ENCODE data around the gene GLG1. TPM values are rescaled to one million over a fixed set of nuclear protein-coding genes. Genes with fewer than 3 reads are reported as not detected.
A peak's percentile ranks its signal among the peaks of the same experiment; 100 is the strongest.
"Not testable (repeated sequence)": the region's sequence is repeated elsewhere in the genome, so short reads cannot be mapped to it uniquely, and the experiment has no call there.

GLG1 gene
- total RNA-seq, 1 donor from 2014 or later = 97.1 TPM

DNA sequence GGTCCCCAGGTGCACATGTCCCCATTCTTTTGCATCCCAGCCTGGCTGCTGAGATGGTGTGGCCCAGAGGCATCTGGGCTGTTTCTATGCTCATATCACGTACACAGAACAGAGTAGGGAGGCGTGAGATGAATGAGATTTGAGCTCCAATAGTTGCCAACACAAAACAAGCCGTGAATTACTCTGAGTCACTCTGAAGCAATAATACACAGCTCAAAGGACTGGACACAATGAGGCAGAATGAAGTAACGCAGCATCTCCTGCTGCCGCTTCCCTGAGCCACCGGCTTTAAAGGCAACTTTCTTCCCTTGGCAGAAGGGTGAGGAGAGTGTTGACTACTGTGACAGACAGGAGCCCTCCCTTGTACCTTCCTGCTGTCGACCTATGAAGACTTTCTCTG is 151.7 kb downstream of the GLG1 start:
- Histone ChIP-seq H3K27ac (ENCODE audit: low read depth, low read length) (no peak overlapping the region), H3K4me1 (ENCODE audit: control insufficient read depth in 3 of 3, insufficient read depth in 3 of 3, low read length in 3 of 3) (no peaks in the 10 kb centered on the region), H3K27me3 (ENCODE audit: control insufficient read depth in 3 of 3, insufficient read depth in 3 of 3, low read length in 3 of 3) (no peaks in the 10 kb centered on the region), H3K9ac (ENCODE audit: low read depth in 1 of 3, low read length in 3 of 3) (no peak overlapping the region), H3K9me3 (ENCODE audit: control insufficient read depth in 3 of 3, low read length in 3 of 3) (no peaks in the 10 kb centered on the region), H3K4me3 (ENCODE audit: low read length in 3 of 3) (no peak overlapping the region), H3K36me3 (ENCODE audit: control insufficient read depth in 3 of 3, insufficient read depth in 3 of 3, low read length in 3 of 3) (peaks cover 52 to 77% (median 59%) of the 10 kb centered on the region in 3 donors)

DNA sequence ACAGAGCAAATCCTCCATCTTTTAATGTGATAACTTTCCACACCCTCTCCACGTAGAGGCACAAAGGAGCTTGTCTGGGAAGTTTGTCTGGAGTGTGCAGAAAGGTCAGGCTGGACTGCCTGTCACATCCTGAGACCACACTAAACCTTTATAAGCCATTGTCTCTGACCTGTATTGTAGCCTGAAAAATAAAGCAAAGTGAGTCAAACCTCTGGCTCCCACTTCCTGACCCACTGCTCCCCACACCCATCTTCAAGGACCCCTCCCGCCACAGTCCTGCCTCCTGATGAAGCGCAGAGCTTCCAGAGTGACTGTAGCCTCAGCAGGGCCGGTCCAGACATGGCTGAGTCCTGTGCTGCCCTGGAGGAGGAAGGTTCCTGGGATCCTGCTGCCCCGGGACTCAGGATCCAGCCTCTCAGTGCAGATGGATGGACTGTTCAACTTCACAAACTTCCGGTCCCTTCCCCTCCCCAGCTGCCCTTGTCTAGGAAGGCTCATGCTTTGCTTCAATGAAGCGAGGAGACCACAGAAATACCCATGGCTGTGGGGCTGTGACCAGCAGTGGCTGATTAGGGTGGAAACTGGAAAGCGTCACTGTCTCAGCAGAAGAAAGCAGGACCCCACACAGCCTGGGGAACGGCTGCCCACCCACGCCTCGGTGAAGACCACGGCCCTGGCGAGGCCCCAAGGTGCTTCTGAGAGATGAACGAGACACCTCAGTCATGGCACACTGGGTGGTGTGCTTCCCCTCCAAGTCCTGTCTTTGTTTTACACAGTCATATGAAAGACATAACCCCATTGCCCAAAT is 154.8 kb downstream of the GLG1 start:
- Histone ChIP-seq H3K4me3 (ENCODE audit: low read length in 3 of 3) (no peak overlapping the region), H3K27me3 (ENCODE audit: control insufficient read depth in 3 of 3, insufficient read depth in 3 of 3, low read length in 3 of 3) (no peaks in the 10 kb centered on the region), H3K9ac (ENCODE audit: low read depth in 1 of 3, low read length in 3 of 3) (no peak overlapping the region), H3K9me3 (ENCODE audit: control insufficient read depth in 3 of 3, low read length in 3 of 3) (no peaks in the 10 kb centered on the region), H3K36me3 (ENCODE audit: control insufficient read depth in 3 of 3, insufficient read depth in 3 of 3, low read length in 3 of 3) (peaks cover 49 to 59% (median 49%) of the 10 kb centered on the region in 3 donors), H3K4me1 (ENCODE audit: control insufficient read depth in 3 of 3, insufficient read depth in 3 of 3, low read length in 3 of 3) (peaks cover 10 to 18% (median 12%) of the 10 kb centered on the region in 3 donors), H3K27ac (ENCODE audit: low read depth, low read length) (no peak overlapping the region)

DNA sequence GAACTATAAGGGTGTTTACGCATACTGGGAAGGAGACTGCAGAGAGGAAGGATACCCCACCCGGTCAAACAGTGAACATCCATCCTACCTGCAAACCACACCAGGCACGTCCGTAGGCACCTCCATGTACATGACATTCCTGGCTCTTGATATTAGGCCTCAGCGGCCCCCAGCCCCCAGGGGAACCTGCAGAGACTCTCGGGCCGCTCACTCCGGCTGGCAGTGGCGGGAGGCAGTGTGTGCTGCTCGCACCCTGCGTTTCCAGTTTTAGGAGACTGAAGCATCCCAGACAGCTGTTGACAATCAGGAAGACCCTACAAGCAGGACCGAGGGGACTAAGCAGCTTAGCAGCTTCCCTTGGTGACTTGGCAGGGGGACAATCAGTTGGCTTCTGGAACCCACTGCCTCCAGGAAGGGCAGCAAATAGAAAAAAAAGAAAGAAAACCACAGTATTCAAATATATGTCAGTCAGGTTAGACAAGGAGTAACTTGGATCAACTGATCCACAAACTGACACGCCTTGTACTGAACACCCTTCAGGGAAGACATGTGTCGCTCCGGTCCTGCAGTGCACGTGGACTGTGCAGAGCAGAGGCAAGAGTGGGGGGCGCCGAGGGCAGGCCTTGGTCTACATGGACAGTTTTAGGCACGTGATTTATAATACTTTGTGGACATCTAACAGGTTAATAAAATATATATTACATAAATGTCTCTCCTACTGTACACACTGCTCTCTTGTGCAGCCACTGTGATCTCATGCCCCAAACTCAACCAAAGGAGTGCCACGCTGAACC is 155.8 kb downstream of the GLG1 start:
- Histone ChIP-seq H3K4me1 (ENCODE audit: control insufficient read depth in 3 of 3, insufficient read depth in 3 of 3, low read length in 3 of 3) (peaks cover 10 to 18% (median 12%) of the 10 kb centered on the region in 3 donors), H3K4me3 (ENCODE audit: low read length in 3 of 3) (no peak overlapping the region), H3K9me3 (ENCODE audit: control insufficient read depth in 3 of 3, low read length in 3 of 3) (no peaks in the 10 kb centered on the region), H3K9ac (ENCODE audit: low read depth in 1 of 3, low read length in 3 of 3) (no peak overlapping the region), H3K36me3 (ENCODE audit: control insufficient read depth in 3 of 3, insufficient read depth in 3 of 3, low read length in 3 of 3) (peaks cover 45 to 54% (median 46%) of the 10 kb centered on the region in 3 donors), H3K27me3 (ENCODE audit: control insufficient read depth in 3 of 3, insufficient read depth in 3 of 3, low read length in 3 of 3) (no peaks in the 10 kb centered on the region), H3K27ac (ENCODE audit: low read depth, low read length) (no peak overlapping the region)

DNA sequence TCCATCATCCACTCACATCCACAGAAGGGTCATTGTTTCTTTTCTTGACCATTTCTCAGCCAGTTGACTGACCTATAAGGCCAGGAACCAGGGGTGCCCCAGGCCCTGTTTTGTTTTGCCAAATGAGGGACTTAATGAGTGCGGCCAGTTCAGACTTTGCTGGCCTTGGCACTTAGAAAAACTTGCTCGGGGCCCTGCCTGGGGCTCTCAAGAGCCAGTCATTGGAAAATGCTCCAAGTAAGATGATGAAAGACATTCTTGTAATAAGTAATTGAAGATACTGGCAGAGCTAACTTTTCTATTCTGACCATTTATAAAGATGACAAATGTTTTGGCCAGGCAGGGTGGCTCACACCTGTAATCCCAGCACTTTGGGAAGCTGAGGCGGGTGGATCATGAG is 156.7 kb downstream of the GLG1 start:
- no peak overlapping the region for H3K4me3 ChIP-seq (ENCODE audit: low read length in 3 of 3)
- peak overlapping the region; percentile 62 for H3K27ac ChIP-seq (ENCODE audit: low read depth, low read length)
- H3K9ac ChIP-seq (ENCODE audit: low read depth in 1 of 3, low read length in 3 of 3) = no peak overlapping the region
- H3K36me3 ChIP-seq (ENCODE audit: control insufficient read depth in 3 of 3, insufficient read depth in 3 of 3, low read length in 3 of 3) = peaks cover 36 to 44% (median 37%) of the 10 kb centered on the region in 3 donors
- no peaks in the 10 kb centered on the region for H3K27me3 ChIP-seq (ENCODE audit: control insufficient read depth in 3 of 3, insufficient read depth in 3 of 3, low read length in 3 of 3)
- H3K4me1 ChIP-seq (ENCODE audit: control insufficient read depth in 3 of 3, insufficient read depth in 3 of 3, low read length in 3 of 3) = peaks cover 10 to 18% (median 12%) of the 10 kb centered on the region in 3 donors
- no peaks in the 10 kb centered on the region for H3K9me3 ChIP-seq (ENCODE audit: control insufficient read depth in 3 of 3, low read length in 3 of 3)

DNA sequence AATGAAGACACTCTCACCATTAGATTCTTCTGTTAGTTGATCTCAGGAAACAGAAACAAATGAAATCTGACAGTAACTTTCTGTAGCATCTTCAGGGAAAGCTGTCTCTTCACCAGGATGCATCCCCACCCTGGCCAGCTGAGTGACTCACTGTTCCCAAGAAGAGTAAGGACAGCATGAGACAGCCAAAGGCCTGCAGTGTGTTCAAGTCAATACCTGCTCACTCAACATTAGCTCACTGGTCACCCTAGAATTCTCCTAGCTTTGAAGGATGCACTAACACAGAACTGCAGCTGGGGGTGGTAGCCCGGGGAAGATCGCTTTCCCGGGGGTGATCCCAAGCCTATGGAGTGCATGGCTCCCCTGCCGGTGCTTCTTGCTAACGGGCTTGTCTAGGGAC is 157.4 kb downstream of the GLG1 start:
- peak overlapping the region in 1 of 3 donors; percentile 2 for H3K4me3 ChIP-seq (ENCODE audit: low read length in 3 of 3)
- peaks cover 10 to 18% (median 12%) of the 10 kb centered on the region in 3 donors for H3K4me1 ChIP-seq (ENCODE audit: control insufficient read depth in 3 of 3, insufficient read depth in 3 of 3, low read length in 3 of 3)
- H3K36me3 ChIP-seq (ENCODE audit: control insufficient read depth in 3 of 3, insufficient read depth in 3 of 3, low read length in 3 of 3) = peaks cover 31 to 39% (median 35%) of the 10 kb centered on the region in 3 donors
- no peaks in the 10 kb centered on the region for H3K9me3 ChIP-seq (ENCODE audit: control insufficient read depth in 3 of 3, low read length in 3 of 3)
- H3K27me3 ChIP-seq (ENCODE audit: control insufficient read depth in 3 of 3, insufficient read depth in 3 of 3, low read length in 3 of 3) = no peaks in the 10 kb centered on the region
- no peak overlapping the region for H3K9ac ChIP-seq (ENCODE audit: low read depth in 1 of 3, low read length in 3 of 3)
- peak overlapping the region; percentile 62 for H3K27ac ChIP-seq (ENCODE audit: low read depth, low read length)

DNA sequence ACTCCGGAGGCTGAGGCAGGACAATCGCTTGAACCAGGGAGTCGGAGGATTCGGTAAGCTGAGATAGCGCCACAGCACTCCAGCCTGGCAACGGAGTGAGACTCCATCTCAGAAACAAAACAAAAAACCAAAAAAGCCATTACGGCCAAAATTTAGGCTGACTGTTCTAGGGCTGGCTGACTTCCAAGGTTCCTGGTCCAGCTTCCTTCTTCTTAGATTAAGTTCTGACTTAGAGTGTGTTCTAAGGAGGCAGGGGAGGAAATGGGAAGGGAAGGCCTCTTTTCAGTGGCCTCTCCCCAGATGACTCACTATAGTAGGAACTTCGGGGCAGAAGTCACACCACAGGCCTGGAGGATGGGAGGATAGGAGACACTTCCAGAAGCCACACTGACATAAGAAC is 157.9 kb downstream of the GLG1 start:
- peaks cover 10 to 18% (median 12%) of the 10 kb centered on the region in 3 donors for H3K4me1 ChIP-seq (ENCODE audit: control insufficient read depth in 3 of 3, insufficient read depth in 3 of 3, low read length in 3 of 3)
- no peaks in the 10 kb centered on the region for H3K9me3 ChIP-seq (ENCODE audit: control insufficient read depth in 3 of 3, low read length in 3 of 3)
- no peaks in the 10 kb centered on the region for H3K27me3 ChIP-seq (ENCODE audit: control insufficient read depth in 3 of 3, insufficient read depth in 3 of 3, low read length in 3 of 3)
- H3K27ac ChIP-seq (ENCODE audit: low read depth, low read length) = peak overlapping the region; percentile 70
- peak overlapping the region in 1 of 3 donors; percentile 14 for H3K4me3 ChIP-seq (ENCODE audit: low read length in 3 of 3)
- H3K36me3 ChIP-seq (ENCODE audit: control insufficient read depth in 3 of 3, insufficient read depth in 3 of 3, low read length in 3 of 3) = peaks cover 31 to 39% (median 35%) of the 10 kb centered on the region in 3 donors
- H3K9ac ChIP-seq (ENCODE audit: low read depth in 1 of 3, low read length in 3 of 3) = no peak overlapping the region

DNA sequence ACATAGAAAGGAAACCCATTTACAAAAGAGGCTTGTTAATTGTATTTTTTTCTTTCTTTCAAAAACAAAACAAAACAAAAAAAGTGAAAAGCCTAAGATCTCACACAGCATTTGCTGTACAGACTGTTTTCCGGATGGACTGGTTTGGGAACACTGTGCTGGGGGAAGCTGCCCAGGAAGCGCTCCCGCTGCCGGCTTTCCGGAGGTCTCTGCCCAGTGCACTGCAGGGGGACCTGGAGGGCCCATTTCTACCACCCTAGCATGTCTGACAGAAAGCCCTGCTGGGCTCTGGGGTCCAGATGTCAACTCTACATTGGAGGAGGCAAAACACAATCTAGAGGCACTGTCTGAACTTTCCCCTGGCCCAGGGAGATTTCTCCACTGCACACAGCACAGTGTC is 159.3 kb downstream of the GLG1 start:
- Histone ChIP-seq H3K27me3 (ENCODE audit: control insufficient read depth in 3 of 3, insufficient read depth in 3 of 3, low read length in 3 of 3) (no peaks in the 10 kb centered on the region), H3K36me3 (ENCODE audit: control insufficient read depth in 3 of 3, insufficient read depth in 3 of 3, low read length in 3 of 3) (peaks cover 23 to 28% (median 25%) of the 10 kb centered on the region in 3 donors), H3K9ac (ENCODE audit: low read depth in 1 of 3, low read length in 3 of 3) (no peak overlapping the region), H3K27ac (ENCODE audit: low read depth, low read length) (no peak overlapping the region), H3K9me3 (ENCODE audit: control insufficient read depth in 3 of 3, low read length in 3 of 3) (no peaks in the 10 kb centered on the region), H3K4me1 (ENCODE audit: control insufficient read depth in 3 of 3, insufficient read depth in 3 of 3, low read length in 3 of 3) (peaks cover 10 to 18% (median 12%) of the 10 kb centered on the region in 3 donors), H3K4me3 (ENCODE audit: low read length in 3 of 3) (no peak overlapping the region)

DNA sequence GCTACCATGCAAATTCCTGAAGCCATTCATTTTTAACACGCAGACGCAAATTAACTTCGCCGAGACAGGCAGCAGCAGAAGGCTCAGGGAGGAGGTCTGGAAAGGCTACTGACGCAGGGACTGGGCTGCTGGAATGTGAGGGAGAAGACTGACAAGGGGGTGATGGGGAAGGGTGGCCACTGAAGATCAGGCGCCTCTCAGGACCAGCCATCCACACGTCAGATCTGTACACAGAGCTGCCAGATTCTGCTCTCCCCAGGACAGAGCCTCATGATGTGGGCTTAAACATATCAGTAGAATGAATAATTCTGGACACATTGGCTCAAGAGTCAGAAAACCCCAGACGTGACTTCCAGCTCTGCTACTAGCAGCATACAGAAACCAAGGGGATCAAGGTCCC is 160.0 kb downstream of the GLG1 start:
- no peak overlapping the region for H3K27ac ChIP-seq (ENCODE audit: low read depth, low read length)
- H3K27me3 ChIP-seq (ENCODE audit: control insufficient read depth in 3 of 3, insufficient read depth in 3 of 3, low read length in 3 of 3) = no peaks in the 10 kb centered on the region
- H3K36me3 ChIP-seq (ENCODE audit: control insufficient read depth in 3 of 3, insufficient read depth in 3 of 3, low read length in 3 of 3) = peaks cover 16 to 21% (median 18%) of the 10 kb centered on the region in 3 donors
- no peak overlapping the region for H3K9ac ChIP-seq (ENCODE audit: low read depth in 1 of 3, low read length in 3 of 3)
- no peaks in the 10 kb centered on the region for H3K9me3 ChIP-seq (ENCODE audit: control insufficient read depth in 3 of 3, low read length in 3 of 3)
- H3K4me3 ChIP-seq (ENCODE audit: low read length in 3 of 3) = no peak overlapping the region
- H3K4me1 ChIP-seq (ENCODE audit: control insufficient read depth in 3 of 3, insufficient read depth in 3 of 3, low read length in 3 of 3) = peaks cover 10 to 18% (median 12%) of the 10 kb centered on the region in 3 donors

DNA sequence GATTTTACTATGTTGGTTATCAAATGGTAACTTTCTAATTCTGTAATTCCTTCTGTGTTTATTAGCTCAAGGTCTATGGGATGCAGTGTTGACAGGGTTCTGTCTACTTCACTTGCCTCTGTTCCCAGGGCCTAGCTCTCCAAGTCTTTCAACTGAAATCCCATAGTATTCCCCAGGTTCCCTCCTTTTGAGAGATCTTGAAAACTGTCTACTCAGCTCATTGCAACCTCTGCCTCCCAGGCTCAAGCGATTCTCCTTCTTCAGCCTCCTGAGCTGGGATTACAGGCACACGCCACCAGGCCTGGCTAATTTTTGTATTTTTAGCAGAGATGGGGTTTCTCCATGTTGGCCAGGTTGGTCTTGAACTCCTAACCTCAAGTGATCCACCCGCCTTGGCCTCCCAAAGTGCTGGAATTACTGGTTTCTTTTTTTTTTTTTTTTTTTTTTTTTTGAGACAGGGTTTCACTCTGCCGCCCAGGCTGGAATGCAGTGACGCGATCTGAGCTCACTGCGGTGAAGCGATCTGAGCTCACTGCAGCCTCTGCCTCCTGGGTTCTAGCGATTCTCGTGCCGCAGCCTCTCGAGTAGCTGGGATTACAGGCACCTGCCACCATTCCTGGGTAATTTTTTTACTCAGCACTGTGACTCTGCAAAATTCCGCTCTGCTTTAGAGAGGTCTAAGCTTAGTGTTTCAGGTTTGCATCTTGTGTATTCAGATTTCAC is 163.1 kb downstream of the GLG1 start:
- not testable (repeated sequence) for H3K4me3 ChIP-seq (ENCODE audit: low read length in 3 of 3); H3K9me3 ChIP-seq (ENCODE audit: control insufficient read depth in 3 of 3, low read length in 3 of 3); H3K4me1 ChIP-seq (ENCODE audit: control insufficient read depth in 3 of 3, insufficient read depth in 3 of 3, low read length in 3 of 3); H3K27me3 ChIP-seq (ENCODE audit: control insufficient read depth in 3 of 3, insufficient read depth in 3 of 3, low read length in 3 of 3); H3K36me3 ChIP-seq (ENCODE audit: control insufficient read depth in 3 of 3, insufficient read depth in 3 of 3, low read length in 3 of 3); H3K9ac ChIP-seq (ENCODE audit: low read depth in 1 of 3, low read length in 3 of 3); H3K27ac ChIP-seq (ENCODE audit: low read depth, low read length)

All from skeletal muscle tissue (tissue), 4 donors.